Activated naive CD4-positive, alpha-beta T cell treated with anti-CD3 and anti-CD28 coated beads, Interleukin-2, amount 50 U/mL, for 16 hours (primary cell): ENCODE measurements around the gene NUDT21.

Source experiments
- DNase-seq: peaks from one replicate; pipeline ENCODE4 v3.0.0-alpha.2; 2020

The NUDT21 gene

GRCh38 chr16:56460101-56460500 lies 9.0 kb upstream of the NUDT21 start:
- DNase-seq: no peak

- no peak for DNase-seq
These were observed 6.9 kb upstream of the NUDT21 start for GRCh38 chr16:56457927-56458470.

- DNase-seq: no peak
These were observed 889 bp upstream of the NUDT21 start for GRCh38 chr16:56451753-56452689.

GRCh38 chr16:56450275-56450985 lies 702 bp downstream of the NUDT21 start:
- no peak for DNase-seq

GRCh38 chr16:56448005-56448404 lies 3.1 kb downstream of the NUDT21 start:
- no peak for DNase-seq

GRCh38 chr16:56447286-56447685 lies 3.8 kb downstream of the NUDT21 start:
- no peak for DNase-seq

- DNase-seq: no peak
These were observed 13.1 kb downstream of the NUDT21 start for GRCh38 chr16:56438038-56438437.

- DNase-seq: no peak
These were observed 14.9 kb downstream of the NUDT21 start for GRCh38 chr16:56436258-56436657.

- no peak for DNase-seq
These were observed 23.0 kb downstream of the NUDT21 start for GRCh38 chr16:56428091-56428490.

- DNase-seq: no peak
These were observed 24.5 kb downstream of the NUDT21 start for GRCh38 chr16:56426585-56426984.

- peak; percentile 71 for DNase-seq
These were observed 25.7 kb downstream of the NUDT21 start, which contains the start of gene AMFR for GRCh38 chr16:56425439-56425832. AMFR (minus strand) TSS chr16:56425545; CDS start chr16:56425327, 218 bp downstream.

- peak; percentile 55 for DNase-seq
These were observed 26.2 kb downstream of the NUDT21 start for GRCh38 chr16:56424791-56425438.

- no peak for DNase-seq
These were observed 26.7 kb downstream of the NUDT21 start for GRCh38 chr16:56424404-56424764.

- no peak for DNase-seq
These were observed 27.3 kb downstream of the NUDT21 start for GRCh38 chr16:56423584-56424403.

- DNase-seq: no peak
These were observed 28.2 kb downstream of the NUDT21 start for GRCh38 chr16:56422896-56423441.

- no peak for DNase-seq
These were observed 29.0 kb downstream of the NUDT21 start for GRCh38 chr16:56421976-56422669.

- DNase-seq: no peak
These were observed 29.8 kb downstream of the NUDT21 start for GRCh38 chr16:56421313-56421712.

GRCh38 chr16:56420613-56421012 lies 30.5 kb downstream of the NUDT21 start:
- no peak for DNase-seq

GRCh38 chr16:56419740-56420548 lies 31.2 kb downstream of the NUDT21 start:
- DNase-seq: no peak

GRCh38 chr16:56417138-56417537 lies 34.0 kb downstream of the NUDT21 start:
- no peak for DNase-seq
